H9 (cell line): ENCODE data around the gene LMX1A. TPM values are rescaled to one million over a fixed set of nuclear protein-coding genes. Genes with fewer than 3 reads are reported as not detected.

Source experiments
- DNase-seq: peaks from one replicate; pipeline ENCODE4 v3.0.0-alpha.2; 2017
- H2AFZ ChIP-seq: one replicate; pipeline ENCODE4 v1.6.1; 2013; ENCODE audit warnings: mild to moderate bottlenecking, low read length, control low read depth, moderate library complexity
- H2AK5ac ChIP-seq: 2 replicates; pipeline ENCODE4 v1.6.1; 2013; ENCODE audit warnings: low read length, control low read depth, mixed read lengths; ENCODE audit not compliant: insufficient read length
- H2BK120ac ChIP-seq: one replicate; pipeline ENCODE4 v1.6.1; 2013; ENCODE audit warnings: low read depth, mild to moderate bottlenecking, low read length, control low read depth, inconsistent platforms; ENCODE audit not compliant: poor library complexity, severe bottlenecking
- H2BK12ac ChIP-seq: 2 replicates; pipeline ENCODE4 v1.6.1; 2013; ENCODE audit warnings: low read length, control low read depth, mixed read lengths, low read depth; ENCODE audit not compliant: insufficient read length
- H2BK15ac ChIP-seq: 2 replicates; pipeline ENCODE4 v1.6.1; 2013; ENCODE audit warnings: low read depth, low read length, control low read depth
- H2BK20ac ChIP-seq: one replicate; pipeline ENCODE4 v1.6.1; 2013; ENCODE audit warnings: low read depth, mild to moderate bottlenecking, low read length, control low read depth, inconsistent platforms; ENCODE audit not compliant: poor library complexity, severe bottlenecking
- H2BK5ac ChIP-seq: 2 replicates; pipeline ENCODE4 v1.6.1; 2013; ENCODE audit warnings: low read length, control low read depth, mixed read lengths; ENCODE audit not compliant: insufficient read length
- H3K14ac ChIP-seq: 2 replicates; pipeline ENCODE4 v1.6.1; 2013; ENCODE audit warnings: low read length, control low read depth; ENCODE audit not compliant: insufficient read depth
- H3K18ac ChIP-seq: 2 replicates; pipeline ENCODE4 v1.6.1; 2013; ENCODE audit warnings: low read depth, mild to moderate bottlenecking, mixed read lengths, low read length, control low read depth; ENCODE audit not compliant: insufficient read length
- H3K23ac ChIP-seq: 2 replicates; pipeline ENCODE4 v1.6.1; 2013; ENCODE audit warnings: low read length, control low read depth, mixed read lengths, low read depth; ENCODE audit not compliant: insufficient read length
- H3K23me2 ChIP-seq: 2 replicates; pipeline ENCODE4 v1.6.1; 2013; ENCODE audit warnings: low read depth, mild to moderate bottlenecking, mixed read lengths, low read length, control low read depth; ENCODE audit not compliant: insufficient read length, poor library complexity, severe bottlenecking
- H3K27ac ChIP-seq: 2 replicates; pipeline ENCODE4 v1.5.1; 2013; ENCODE audit warnings: low read length, control low read depth, mixed read lengths, low read depth; ENCODE audit not compliant: insufficient read length
- H3K27me3 ChIP-seq: 2 replicates; pipeline ENCODE4 v1.6.1; 2013; ENCODE audit warnings: low read length, control low read depth, inconsistent platforms; ENCODE audit not compliant: insufficient read depth
- H3K4ac ChIP-seq: 2 replicates; pipeline ENCODE4 v1.6.1; 2013; ENCODE audit warnings: low read depth, mild to moderate bottlenecking, control low read depth, inconsistent platforms, low read length, moderate library complexity
- H3K4me1 ChIP-seq: 2 replicates; pipeline ENCODE4 v1.6.1; 2013; ENCODE audit warnings: low read length, control low read depth, inconsistent platforms; ENCODE audit not compliant: insufficient read depth
- H3K4me2 ChIP-seq: 2 replicates; pipeline ENCODE4 v1.6.1; 2013; ENCODE audit warnings: low read length, control low read depth, mixed read lengths; ENCODE audit not compliant: insufficient read length, insufficient read depth
- H3K56ac ChIP-seq: 2 replicates; pipeline ENCODE4 v1.6.1; 2013; ENCODE audit warnings: low read depth, mild to moderate bottlenecking, mixed read lengths, low read length, control low read depth; ENCODE audit not compliant: insufficient read length
- H3K79me1 ChIP-seq: 2 replicates; pipeline ENCODE4 v1.6.1; 2013; ENCODE audit warnings: low read depth, mild to moderate bottlenecking, moderate library complexity, low read length, control low read depth, inconsistent platforms; ENCODE audit not compliant: insufficient read depth, poor library complexity, severe bottlenecking
- H3K79me2 ChIP-seq: 2 replicates; pipeline ENCODE4 v1.6.1; 2013; ENCODE audit warnings: low read length, control low read depth, inconsistent platforms; ENCODE audit not compliant: insufficient read depth
- H3K9ac ChIP-seq: 2 replicates; pipeline ENCODE4 v1.6.1; 2013; ENCODE audit warnings: low read length, control low read depth, mixed read lengths; ENCODE audit not compliant: insufficient read length; ENCODE audit errors: extremely low read depth
- H3K9me3 ChIP-seq: one replicate; pipeline ENCODE4 v1.6.1; 2013; ENCODE audit warnings: low read depth, low read length, inconsistent platforms; ENCODE audit not compliant: control insufficient read depth
- H3T11ph ChIP-seq: one replicate; pipeline ENCODE4 v1.6.1; 2013; ENCODE audit warnings: mild to moderate bottlenecking, low read length, control low read depth, inconsistent platforms
- H4K20me1 ChIP-seq: one replicate; pipeline ENCODE4 v1.6.1; 2013; ENCODE audit not compliant: control insufficient read depth, insufficient read length, insufficient read depth
- H4K5ac ChIP-seq: 2 replicates; pipeline ENCODE4 v1.6.1; 2013; ENCODE audit warnings: low read depth, mild to moderate bottlenecking, mixed read lengths, low read length, control low read depth; ENCODE audit not compliant: insufficient read length
- H4K8ac ChIP-seq: replicated peaks from 2 replicates; pipeline ENCODE4 v1.6.1; 2013; ENCODE audit warnings: low read length, control low read depth, mixed read lengths, low read depth; ENCODE audit not compliant: insufficient read length
- H4K91ac ChIP-seq: 2 replicates; pipeline ENCODE4 v1.6.1; 2013; ENCODE audit warnings: low read depth, mild to moderate bottlenecking, moderate library complexity, mixed read lengths, low read length, control low read depth; ENCODE audit not compliant: insufficient read length
- H3K27ac Mint-ChIP-seq, 3 experiments: 2 replicates in 2 of 3; 3 replicates in 1 of 3; pipeline ENCODE4 v1.8.0; 2020 to 2021; ENCODE audit warnings: mixed read lengths in 3 of 3, mild to moderate bottlenecking in 1 of 3, moderate library complexity in 1 of 3
- H3K27me3 Mint-ChIP-seq: 2 replicates; pipeline ENCODE4 v1.8.0; 2021; ENCODE audit warnings: low read depth, mild to moderate bottlenecking, moderate library complexity, mixed read lengths
- H3K36me3 Mint-ChIP-seq, 3 experiments: 2 replicates in 2 of 3; 3 replicates in 1 of 3; pipeline ENCODE4 v1.8.0; 2020 to 2021; ENCODE audit warnings: low read depth in 3 of 3, mixed read lengths in 3 of 3; ENCODE audit not compliant: insufficient read depth in 1 of 3
- H3K4me1 Mint-ChIP-seq, 2 experiments: 2 replicates each; pipeline ENCODE4 v1.8.0; 2020; ENCODE audit warnings: mixed read lengths in 2 of 2
- H3K4me3 Mint-ChIP-seq, 2 experiments: 2 replicates in 1 of 2; 3 replicates in 1 of 2; pipeline ENCODE4 v1.8.0; 2020 to 2021; ENCODE audit warnings: mild to moderate bottlenecking in 2 of 2, mixed read lengths in 2 of 2, moderate library complexity in 1 of 2
- H3K9me3 Mint-ChIP-seq, 2 experiments: 2 replicates in 1 of 2; 3 replicates in 1 of 2; pipeline ENCODE4 v1.8.0; 2020; ENCODE audit warnings: mild to moderate bottlenecking in 2 of 2, mixed read lengths in 2 of 2, moderate library complexity in 1 of 2
- WGBS: extraction: QIAGEN DNeasy Blood & Tissue Kit; methylation state at CpG from one replicate; pipeline ENCODE4 v1.1.7; 2013; ENCODE audit warnings: missing lambda C conversion rate, low lambda C conversion rate, mixed read lengths; ENCODE audit not compliant: insufficient read length; ENCODE audit errors: extremely low coverage; 5-methylcytosine and 5-hydroxymethylcytosine counted together
- total RNA-seq: library from RNA; stranded (reverse); gene quantifications from 2 replicates; pipeline ENCODE4 v1.2.1, GENCODE V29; 2021
- TF ChIP-seq, protein P1 (sequence below): fragments of 200-600 bp; sonication (generic); conservative IDR thresholded peaks from 3 replicates; pipeline ENCODE4 v1.8.0; 2021; ENCODE audit warnings: antibody characterized with exemption, mild to moderate bottlenecking

LMX1A gene
- total RNA-seq, 1 experiment from 2014 or later = not detected

DNA sequence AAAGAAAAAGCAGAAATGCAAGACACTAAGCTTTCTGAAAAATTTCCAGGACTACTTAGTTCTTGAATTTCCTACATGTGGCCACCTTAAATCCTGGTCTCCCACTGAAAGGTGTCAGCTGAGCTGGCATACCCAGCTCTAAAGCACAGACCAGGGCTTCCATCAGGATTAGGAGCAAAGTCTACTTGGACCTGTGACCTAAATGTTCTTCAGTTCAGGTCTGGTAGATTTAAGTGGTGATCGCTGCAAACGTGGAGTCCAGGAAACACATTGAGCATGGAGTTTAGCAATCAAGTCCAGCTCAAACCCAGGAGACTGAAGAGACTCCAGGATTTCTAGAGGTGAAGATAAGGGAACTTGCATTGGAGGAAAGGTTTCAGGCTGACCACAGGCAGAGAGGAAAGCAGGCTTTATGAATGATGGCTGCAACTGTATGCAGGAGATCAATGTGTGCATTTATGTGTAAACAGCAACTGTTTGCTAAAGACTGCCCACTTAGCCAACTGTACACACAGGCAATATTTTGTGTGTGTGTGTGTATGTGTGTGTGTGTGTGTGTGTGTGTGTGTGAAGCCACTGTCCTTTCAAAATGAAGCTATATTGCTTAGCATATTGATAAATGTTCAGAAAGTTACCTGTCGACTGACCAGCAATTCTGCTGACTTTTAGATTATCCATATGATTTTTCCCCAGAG, 75.2 kb downstream of the LMX1A start:
- peaks cover 15 to 22% of the 10 kb centered on the region in 2 experiments for H3K4me1 Mint-ChIP-seq
- no peak overlapping the region for H3K4ac ChIP-seq
- H3K23me2 ChIP-seq = no peaks in the 10 kb centered on the region
- H3K79me1 ChIP-seq = no peaks in the 10 kb centered on the region
- H4K20me1 ChIP-seq = no peaks in the 10 kb centered on the region
- no peak overlapping the region for H4K5ac ChIP-seq
- H3K27me3 Mint-ChIP-seq = peaks cover 36% of the 10 kb centered on the region
- H3K4me1 ChIP-seq = no peaks in the 10 kb centered on the region
- no peak overlapping the region for H2BK120ac ChIP-seq
- H3K27ac ChIP-seq = no peak overlapping the region
- no peak overlapping the region for H3K14ac ChIP-seq
- H4K91ac ChIP-seq = no peak overlapping the region
- H3K27me3 ChIP-seq = no peaks in the 10 kb centered on the region
- no peak overlapping the region for H3K9ac ChIP-seq
- no peak overlapping the region for H2BK20ac ChIP-seq
- WGBS = no CpG with 5 or more reads among the region's 3 CpGs
- H2AFZ ChIP-seq = no peak overlapping the region
- DNase-seq = no peak
- H3K9me3 Mint-ChIP-seq = no peaks in the 10 kb centered on the region
- no peak overlapping the region for H2AK5ac ChIP-seq
- H3K56ac ChIP-seq = no peak overlapping the region
- no peaks in the 10 kb centered on the region for H3K9me3 ChIP-seq
- no peak overlapping the region for H3K27ac Mint-ChIP-seq
- no peaks in the 10 kb centered on the region for H3K36me3 Mint-ChIP-seq
- H3K18ac ChIP-seq = no peak overlapping the region
- no peak overlapping the region for H2BK5ac ChIP-seq
- H3T11ph ChIP-seq = no peak overlapping the region
- no peak overlapping the region for H2BK15ac ChIP-seq
- TF ChIP-seq, protein P1, sequence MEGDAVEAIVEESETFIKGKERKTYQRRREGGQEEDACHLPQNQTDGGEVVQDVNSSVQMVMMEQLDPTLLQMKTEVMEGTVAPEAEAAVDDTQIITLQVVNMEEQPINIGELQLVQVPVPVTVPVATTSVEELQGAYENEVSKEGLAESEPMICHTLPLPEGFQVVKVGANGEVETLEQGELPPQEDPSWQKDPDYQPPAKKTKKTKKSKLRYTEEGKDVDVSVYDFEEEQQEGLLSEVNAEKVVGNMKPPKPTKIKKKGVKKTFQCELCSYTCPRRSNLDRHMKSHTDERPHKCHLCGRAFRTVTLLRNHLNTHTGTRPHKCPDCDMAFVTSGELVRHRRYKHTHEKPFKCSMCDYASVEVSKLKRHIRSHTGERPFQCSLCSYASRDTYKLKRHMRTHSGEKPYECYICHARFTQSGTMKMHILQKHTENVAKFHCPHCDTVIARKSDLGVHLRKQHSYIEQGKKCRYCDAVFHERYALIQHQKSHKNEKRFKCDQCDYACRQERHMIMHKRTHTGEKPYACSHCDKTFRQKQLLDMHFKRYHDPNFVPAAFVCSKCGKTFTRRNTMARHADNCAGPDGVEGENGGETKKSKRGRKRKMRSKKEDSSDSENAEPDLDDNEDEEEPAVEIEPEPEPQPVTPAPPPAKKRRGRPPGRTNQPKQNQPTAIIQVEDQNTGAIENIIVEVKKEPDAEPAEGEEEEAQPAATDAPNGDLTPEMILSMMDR = no peak
- no peak overlapping the region for H3K23ac ChIP-seq
- no peak overlapping the region for H4K8ac ChIP-seq
- no peaks in the 10 kb centered on the region for H3K79me2 ChIP-seq
- no peak overlapping the region for H3K4me2 ChIP-seq
- H3K4me3 Mint-ChIP-seq = no peak overlapping the region
- H2BK12ac ChIP-seq = no peak overlapping the region
